Effector memory CD4-positive, alpha-beta T cell (primary cell): ENCODE data around the gene DOK5.

Experiments used
- DNase-seq, 3 donors: peaks; one replicate each; pipeline ENCODE4 v3.0.0-alpha.2; 2020
- H3K27ac ChIP-seq: 2 replicates; pipeline ENCODE4 v1.7.0; 2013; ENCODE audit warnings: mild to moderate bottlenecking, low read length, moderate library complexity; ENCODE audit not compliant: insufficient read depth, poor library complexity, severe bottlenecking
- H3K27me3 ChIP-seq: replicated peaks from 2 replicates; pipeline ENCODE4 v1.7.0; 2013; ENCODE audit warnings: mild to moderate bottlenecking, low read length; ENCODE audit not compliant: insufficient read depth, control insufficient read depth, poor library complexity, severe bottlenecking
- H3K36me3 ChIP-seq: 2 replicates; pipeline ENCODE4 v1.7.0; 2013; ENCODE audit warnings: mild to moderate bottlenecking, low read length, moderate library complexity; ENCODE audit not compliant: control insufficient read depth, insufficient read depth
- H3K4me1 ChIP-seq: 2 replicates; pipeline ENCODE4 v1.7.0; 2013; ENCODE audit warnings: low read length, mild to moderate bottlenecking; ENCODE audit not compliant: control insufficient read depth, insufficient read depth, poor library complexity, severe bottlenecking
- H3K4me3 ChIP-seq: 2 replicates; pipeline ENCODE4 v1.7.0; 2013; ENCODE audit warnings: low read length, low read depth, mild to moderate bottlenecking; ENCODE audit not compliant: insufficient read depth, poor library complexity, severe bottlenecking
- H3K9me3 ChIP-seq: 2 replicates; pipeline ENCODE4 v1.7.0; 2013; ENCODE audit warnings: mild to moderate bottlenecking, low read length, moderate library complexity; ENCODE audit not compliant: control insufficient read depth

The DOK5 gene

DNA sequence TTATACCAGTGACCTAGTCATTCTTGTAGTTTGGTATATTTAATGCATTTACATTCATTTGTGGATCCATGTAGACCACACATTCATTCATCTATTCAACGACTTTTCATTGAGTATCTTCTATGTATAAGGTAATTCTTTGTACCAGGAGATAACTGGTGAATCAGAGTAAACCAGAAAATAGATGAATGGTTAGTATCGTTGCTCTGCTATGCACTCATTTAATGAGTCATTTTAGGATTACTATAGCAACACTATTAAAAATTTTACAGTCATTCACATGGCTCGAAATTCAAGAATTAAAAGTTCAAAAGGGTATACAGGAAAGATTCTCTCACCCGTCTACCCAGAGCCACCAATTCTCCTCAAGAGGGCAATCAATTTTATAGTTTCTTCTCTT is 26.8 kb downstream of the DOK5 start:
- H3K36me3 ChIP-seq, result no peaks in the 10 kb centered on the region
- no peaks in the 10 kb centered on the region for H3K9me3 ChIP-seq
- H3K27ac ChIP-seq, result no peak overlapping the region
- H3K4me3 ChIP-seq, result no peak overlapping the region
- DNase-seq, result no peak
- H3K4me1 ChIP-seq, result no peaks in the 10 kb centered on the region
- H3K27me3 ChIP-seq, result no peaks in the 10 kb centered on the region

DNA sequence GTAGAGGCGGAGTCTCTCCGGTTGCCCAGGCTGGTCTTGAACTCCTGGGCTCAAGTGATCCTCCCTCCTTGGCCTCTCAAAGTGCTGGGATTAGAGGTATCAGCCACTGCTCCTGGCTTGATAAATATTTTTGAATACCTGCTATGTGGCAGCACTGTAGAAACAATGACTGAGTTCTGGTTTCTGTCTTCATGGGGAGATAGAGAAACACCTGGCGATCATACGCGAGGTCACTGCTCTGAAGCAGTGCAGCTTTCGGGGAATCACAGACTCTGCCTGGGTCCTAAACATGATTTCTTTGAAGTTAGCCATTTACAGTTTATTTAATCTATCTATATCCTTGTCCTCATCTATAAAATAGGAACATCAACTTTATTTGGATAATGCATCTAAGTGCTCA is 31.2 kb downstream of the DOK5 start:
- Histone ChIP-seq H3K4me1 (no peaks in the 10 kb centered on the region), H3K27ac (no peak overlapping the region), H3K4me3 (no peak overlapping the region), H3K36me3 (no peaks in the 10 kb centered on the region), H3K9me3 (no peaks in the 10 kb centered on the region), H3K27me3 (no peaks in the 10 kb centered on the region)
- no peak for DNase-seq

DNA sequence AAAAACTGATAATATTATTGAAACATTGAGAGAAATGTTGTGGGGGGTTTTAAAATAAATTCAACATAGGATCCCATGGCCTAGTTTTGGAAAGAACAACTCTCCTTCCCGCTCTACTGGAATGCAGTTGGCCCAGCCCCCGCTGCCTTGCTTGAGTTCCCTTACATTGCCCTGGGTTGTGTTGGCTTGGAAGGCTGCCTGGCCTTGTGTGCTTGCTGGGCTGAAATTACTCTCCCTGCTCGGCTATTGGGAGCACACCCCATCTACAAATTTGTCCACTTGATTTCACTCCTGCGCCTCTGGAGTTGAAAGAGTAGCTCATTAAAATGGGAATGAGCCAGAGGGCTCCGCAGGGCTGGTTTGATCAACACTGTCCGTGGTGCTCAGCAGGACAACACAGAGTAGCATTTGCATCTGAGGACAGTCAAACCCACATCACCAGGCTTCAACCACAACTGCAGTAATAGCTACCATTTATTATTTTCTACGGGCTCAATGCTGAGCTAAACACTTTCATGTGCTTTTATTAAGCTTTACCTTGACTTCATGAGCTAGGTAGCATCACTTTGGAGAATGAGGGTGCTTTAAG is 35.2 kb downstream of the DOK5 start:
- Histone ChIP-seq H3K4me3 (no peak overlapping the region), H3K27me3 (no peaks in the 10 kb centered on the region), H3K9me3 (no peaks in the 10 kb centered on the region), H3K27ac (no peak overlapping the region), H3K4me1 (no peaks in the 10 kb centered on the region), H3K36me3 (no peaks in the 10 kb centered on the region)
- DNase-seq, result no peak

DNA sequence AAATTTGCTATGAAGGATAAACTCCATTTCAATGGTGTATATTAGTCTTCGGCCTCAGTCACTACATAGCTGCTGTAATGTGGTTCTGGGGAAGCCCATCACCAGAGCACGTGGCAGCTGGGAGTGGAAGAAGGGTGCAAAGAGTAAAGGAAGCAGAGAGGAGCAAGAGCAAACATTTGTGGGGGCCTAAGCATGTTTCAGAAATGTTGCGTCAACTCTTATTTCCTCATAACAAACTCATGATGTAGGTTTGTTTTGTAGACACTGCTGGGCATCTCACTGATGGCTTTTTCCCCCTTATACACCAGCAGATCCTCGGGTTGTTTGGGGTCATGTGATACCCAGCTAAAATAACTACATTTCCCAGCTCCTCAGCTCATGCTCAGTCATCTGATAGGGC is 37.3 kb downstream of the DOK5 start:
- no peak overlapping the region for H3K4me3 ChIP-seq
- no peaks in the 10 kb centered on the region for H3K36me3 ChIP-seq
- no peak overlapping the region for H3K27ac ChIP-seq
- H3K27me3 ChIP-seq, result no peaks in the 10 kb centered on the region
- H3K9me3 ChIP-seq, result no peaks in the 10 kb centered on the region
- no peaks in the 10 kb centered on the region for H3K4me1 ChIP-seq
- DNase-seq, result no peak

DNA sequence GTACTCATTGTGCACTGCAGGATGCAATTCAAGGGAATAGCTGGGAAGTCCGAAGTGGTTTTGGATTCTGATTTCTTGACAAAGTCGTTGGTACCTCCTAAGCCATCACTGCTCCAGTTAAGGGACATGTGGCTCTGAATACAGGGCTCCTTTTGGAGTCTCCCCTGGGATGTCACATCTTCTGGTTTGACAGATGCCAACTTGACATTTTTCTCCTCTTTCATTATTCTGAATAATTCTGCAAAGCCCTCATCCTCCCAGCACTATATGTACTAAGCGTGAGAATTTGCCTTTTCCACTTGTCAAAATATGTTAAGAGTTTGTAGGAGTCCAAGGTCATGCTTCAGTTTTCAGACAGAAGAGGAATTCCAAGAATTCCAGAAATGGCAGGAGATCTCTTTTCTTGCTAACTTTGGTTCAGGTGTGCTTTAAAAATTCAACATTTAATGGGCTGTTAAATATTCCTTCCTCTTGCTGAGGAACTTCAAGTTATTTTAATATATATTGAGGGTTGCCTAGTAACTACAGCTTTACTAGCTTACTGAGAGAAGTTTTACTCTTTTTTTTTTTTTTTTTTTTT is 38.7 kb downstream of the DOK5 start:
- H3K27ac ChIP-seq, result no peak overlapping the region
- H3K27me3 ChIP-seq, result no peaks in the 10 kb centered on the region
- no peaks in the 10 kb centered on the region for H3K36me3 ChIP-seq
- no peaks in the 10 kb centered on the region for H3K9me3 ChIP-seq
- no peak overlapping the region for H3K4me3 ChIP-seq
- DNase-seq, result no peak
- no peaks in the 10 kb centered on the region for H3K4me1 ChIP-seq

DNA sequence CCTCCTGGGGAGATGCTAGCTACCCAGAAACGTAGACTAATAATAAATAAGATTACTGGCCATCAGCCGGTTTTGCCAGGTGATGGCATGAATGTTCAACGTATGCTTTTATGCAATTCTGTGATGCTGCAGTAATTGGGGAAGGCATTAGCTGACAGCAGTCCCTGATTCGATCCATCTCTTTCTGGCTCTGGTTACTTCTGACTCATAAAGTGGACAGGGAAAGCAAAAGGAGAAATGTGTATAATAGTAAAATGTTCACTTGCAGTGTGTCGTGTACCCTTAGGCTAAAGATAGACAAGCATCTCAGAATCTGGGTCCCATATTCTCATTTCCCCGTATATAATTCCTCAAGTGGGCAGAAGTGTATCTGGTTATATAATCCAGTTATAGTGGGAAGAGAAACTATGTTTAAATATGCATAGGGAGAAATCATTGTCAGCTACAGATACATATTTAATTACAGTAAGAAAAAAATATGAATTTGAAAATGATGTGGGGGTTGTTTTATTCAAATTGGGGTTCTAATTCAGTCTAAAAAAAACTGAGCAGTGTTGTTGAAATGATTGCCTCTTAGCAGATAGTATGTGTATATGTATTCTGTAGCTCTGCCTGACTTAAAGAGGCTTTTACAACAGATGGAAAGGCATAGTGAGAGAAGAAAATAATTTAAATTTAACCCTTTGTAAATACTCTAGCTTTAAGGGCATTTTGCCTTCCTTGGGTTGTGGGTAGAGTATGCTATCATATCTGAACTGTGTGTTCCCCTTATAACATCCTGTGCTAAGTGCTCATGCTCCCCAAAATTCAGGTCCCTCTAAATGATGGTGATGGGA is 40.6 kb downstream of the DOK5 start:
- no peaks in the 10 kb centered on the region for H3K36me3 ChIP-seq
- no peak for DNase-seq
- no peaks in the 10 kb centered on the region for H3K4me1 ChIP-seq
- no peak overlapping the region for H3K4me3 ChIP-seq
- H3K27me3 ChIP-seq, result no peaks in the 10 kb centered on the region
- H3K27ac ChIP-seq, result no peak overlapping the region
- no peaks in the 10 kb centered on the region for H3K9me3 ChIP-seq

DNA sequence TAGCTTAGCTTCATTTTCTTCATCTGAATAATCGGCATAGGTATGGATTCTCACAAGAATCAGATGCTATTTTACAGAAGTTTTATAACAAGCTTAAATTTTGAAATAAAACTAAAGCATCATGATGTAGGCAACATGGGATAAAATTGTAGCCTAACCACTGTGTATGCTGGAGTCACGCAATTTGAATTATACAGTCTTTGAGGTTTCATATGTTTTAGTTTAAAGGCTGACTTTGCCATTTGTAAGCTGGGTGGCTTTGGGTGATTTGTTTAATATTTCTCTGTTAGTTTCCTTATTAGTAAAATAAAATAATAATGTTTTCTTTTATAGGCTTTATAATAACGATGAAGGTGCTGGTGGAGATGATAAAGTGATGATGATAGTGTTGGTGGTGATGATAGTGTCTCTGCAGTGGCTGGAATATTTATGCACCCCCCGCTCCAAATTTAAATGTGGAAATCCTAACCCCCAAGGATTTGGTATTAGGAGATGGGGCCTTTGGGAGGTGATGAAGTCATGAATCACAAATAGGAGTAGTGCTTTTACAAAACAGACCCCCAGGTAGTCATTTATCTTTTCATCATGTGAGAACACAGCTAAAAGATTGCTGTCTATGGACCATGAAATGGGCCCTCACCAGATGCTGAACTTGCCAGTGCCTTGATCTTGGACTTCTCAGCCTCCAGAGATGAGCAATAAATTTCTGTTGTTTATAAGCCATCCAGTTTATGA is 42.0 kb downstream of the DOK5 start:
- H3K27me3 ChIP-seq, result no peaks in the 10 kb centered on the region
- DNase-seq, result no peak
- H3K4me3 ChIP-seq, result no peak overlapping the region

DNA sequence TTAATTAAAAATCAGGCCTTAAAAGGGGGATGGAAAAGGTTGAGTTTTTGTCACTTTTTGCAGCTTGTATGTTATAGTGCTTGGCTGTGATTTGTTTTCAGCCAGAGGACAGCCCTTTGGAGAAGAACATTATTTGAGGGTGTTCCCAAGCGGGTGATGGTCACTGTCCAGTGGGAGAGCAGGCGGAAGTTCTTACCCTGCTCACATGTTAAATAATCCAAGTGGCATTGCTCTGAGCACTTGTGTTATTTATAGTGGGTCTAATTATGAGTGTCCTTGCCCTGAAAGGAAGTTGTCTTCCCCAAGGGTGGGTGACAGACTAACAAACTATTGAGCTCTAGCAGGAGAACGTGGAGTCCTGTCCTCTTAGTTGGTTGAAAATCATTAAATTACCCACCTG is 49.5 kb downstream of the DOK5 start:
- Histone ChIP-seq H3K27me3 (no peaks in the 10 kb centered on the region), H3K36me3 (no peaks in the 10 kb centered on the region), H3K9me3 (no peaks in the 10 kb centered on the region), H3K4me1 (no peaks in the 10 kb centered on the region), H3K27ac (no peak overlapping the region), H3K4me3 (no peak overlapping the region)
- no peak for DNase-seq

More for the DNA sequence above, 42.0 kb downstream of the DOK5 start:
- no peaks in the 10 kb centered on the region for H3K4me1 ChIP-seq
- H3K36me3 ChIP-seq, result no peaks in the 10 kb centered on the region
- no peaks in the 10 kb centered on the region for H3K9me3 ChIP-seq
- H3K27ac ChIP-seq, result no peak overlapping the region

DNA sequence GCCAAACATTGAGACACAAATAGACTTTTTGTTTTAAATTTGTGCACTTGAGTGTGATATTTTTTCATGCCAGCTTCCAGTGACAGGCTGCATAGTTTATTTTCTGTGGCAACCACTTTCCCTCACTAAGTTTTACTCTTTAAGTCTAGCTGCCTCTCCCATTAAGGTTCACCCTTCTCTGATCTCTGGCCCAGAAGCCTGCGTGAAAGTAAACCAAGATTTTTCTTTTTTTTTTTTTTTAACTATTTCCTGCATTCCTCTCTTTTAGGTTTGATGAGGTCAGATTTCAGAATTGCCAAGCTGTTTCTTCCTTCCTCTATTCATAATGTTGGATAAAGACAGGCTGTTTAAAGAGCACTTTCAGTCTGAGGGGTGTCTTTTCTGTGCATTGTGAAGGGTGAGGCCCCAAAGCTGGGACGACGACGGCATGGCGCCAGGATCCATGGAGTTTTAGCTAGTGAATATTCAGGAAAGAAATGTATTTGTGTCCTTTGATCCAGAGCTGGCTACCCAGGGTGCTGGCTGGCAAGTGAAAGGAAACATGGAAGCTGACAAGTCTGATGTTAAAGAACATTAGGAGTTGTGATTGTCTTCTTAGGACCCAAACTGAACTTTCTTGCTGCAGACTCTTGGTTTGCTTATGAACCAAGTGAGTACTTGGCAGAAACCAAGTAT is 50.7 kb downstream of the DOK5 start:
- H3K27me3 ChIP-seq, result no peaks in the 10 kb centered on the region
- H3K9me3 ChIP-seq, result no peaks in the 10 kb centered on the region
- H3K4me3 ChIP-seq, result no peak overlapping the region
- DNase-seq, result no peak
- H3K36me3 ChIP-seq, result no peaks in the 10 kb centered on the region
- H3K27ac ChIP-seq, result no peak overlapping the region
- H3K4me1 ChIP-seq, result no peaks in the 10 kb centered on the region
